CD8-positive, alpha-beta memory T cell (primary cell): ENCODE measurements around the gene ZNF366. TPM values are rescaled to one million over a fixed set of nuclear protein-coding genes. Genes with fewer than 3 reads are reported as not detected.

Experiments used
- CTCF ChIA-PET: fragments of 350-600 bp; sonication (Branson Sonifier 250); formaldehyde crosslinking; loops from one replicate; lab custom pipeline; 2021; ENCODE audit warnings: antibody characterized with exemption; lab: Charles Lee
- POLR2A ChIA-PET: fragments of 350-600 bp; sonication (Branson Sonifier 250); formaldehyde crosslinking; loops from one replicate; lab custom pipeline; 2021; ENCODE audit warnings: antibody characterized with exemption; lab: Charles Lee
- DNase-seq, 5 donors: peaks; one replicate each; pipeline versions ENCODE4 v3.0.0 to v3.0.0-alpha.2; 2020 to 2022; ENCODE audit warnings: mixed read lengths in 1 of 5
- H3K27ac ChIP-seq: one replicate; pipeline ENCODE4 v1.7.0; 2013; ENCODE audit warnings: low read depth, mild to moderate bottlenecking, low read length, moderate library complexity
- H3K27me3 ChIP-seq: 2 replicates; pipeline ENCODE4 v1.7.0; 2013; ENCODE audit warnings: low read length, mild to moderate bottlenecking; ENCODE audit not compliant: insufficient read depth, poor library complexity, severe bottlenecking
- H3K36me3 ChIP-seq: 2 replicates; pipeline ENCODE4 v1.7.0; 2013; ENCODE audit warnings: mild to moderate bottlenecking, low read length, moderate library complexity; ENCODE audit not compliant: insufficient read depth
- H3K4me1 ChIP-seq: 2 replicates; pipeline ENCODE4 v1.7.0; 2013; ENCODE audit warnings: mild to moderate bottlenecking, low read length, moderate library complexity; ENCODE audit not compliant: insufficient read depth
- H3K4me3 ChIP-seq: 2 replicates; pipeline ENCODE4 v1.7.0; 2013; ENCODE audit warnings: mild to moderate bottlenecking, low read length
- H3K9me3 ChIP-seq: 2 replicates; pipeline ENCODE4 v1.7.0; 2013; ENCODE audit warnings: mild to moderate bottlenecking, low read length
- H3K27ac Mint-ChIP-seq, 8 donors: one replicate each; pipeline ENCODE4 v1.8.0; 2020 to 2021; ENCODE audit warnings: mixed read lengths in 8 of 8, mild to moderate bottlenecking in 6 of 8, inconsistent platforms in 3 of 8, moderate library complexity in 3 of 8
- H3K27me3 Mint-ChIP-seq, 2 donors: one replicate each; pipeline ENCODE4 v1.8.0; 2020 to 2021; ENCODE audit warnings: mixed read lengths in 2 of 2, mild to moderate bottlenecking in 1 of 2, moderate library complexity in 1 of 2
- H3K36me3 Mint-ChIP-seq, 3 donors: one replicate each; pipeline ENCODE4 v1.8.0; 2020 to 2021; ENCODE audit warnings: mixed read lengths in 3 of 3, inconsistent platforms in 1 of 3, mild to moderate bottlenecking in 1 of 3
- H3K4me1 Mint-ChIP-seq, 3 donors: one replicate each; pipeline ENCODE4 v1.8.0; 2020 to 2021; ENCODE audit warnings: mixed read lengths in 3 of 3, inconsistent platforms in 1 of 3, mild to moderate bottlenecking in 1 of 3
- H3K4me3 Mint-ChIP-seq, 7 donors: one replicate each; pipeline ENCODE4 v1.8.0; 2020 to 2021; ENCODE audit warnings: mixed read lengths in 7 of 7, mild to moderate bottlenecking in 6 of 7, moderate library complexity in 4 of 7, inconsistent platforms in 2 of 7
- H3K9me3 Mint-ChIP-seq, 5 donors: one replicate each; pipeline ENCODE4 v1.8.0; 2020 to 2022; ENCODE audit warnings: mixed read lengths in 5 of 5, mild to moderate bottlenecking in 3 of 5, moderate library complexity in 2 of 5, inconsistent platforms in 1 of 5
- polyA plus RNA-seq: library from polyadenylated mRNA; unstranded; fragments of 300-500 nt; fragmentation: Illumina TruSeq; gene quantifications from one replicate; pipeline ENCODE4 v1.2.3, GENCODE V29; 2021
- total RNA-seq, 2 experiments: library from RNA; stranded (reverse); gene quantifications; one replicate each; pipeline ENCODE4 v1.2.3, GENCODE V29; 2021

Gene ZNF366
- total and polyA plus RNA-seq, 3 experiments from 2014 or later: not detected

DNA sequence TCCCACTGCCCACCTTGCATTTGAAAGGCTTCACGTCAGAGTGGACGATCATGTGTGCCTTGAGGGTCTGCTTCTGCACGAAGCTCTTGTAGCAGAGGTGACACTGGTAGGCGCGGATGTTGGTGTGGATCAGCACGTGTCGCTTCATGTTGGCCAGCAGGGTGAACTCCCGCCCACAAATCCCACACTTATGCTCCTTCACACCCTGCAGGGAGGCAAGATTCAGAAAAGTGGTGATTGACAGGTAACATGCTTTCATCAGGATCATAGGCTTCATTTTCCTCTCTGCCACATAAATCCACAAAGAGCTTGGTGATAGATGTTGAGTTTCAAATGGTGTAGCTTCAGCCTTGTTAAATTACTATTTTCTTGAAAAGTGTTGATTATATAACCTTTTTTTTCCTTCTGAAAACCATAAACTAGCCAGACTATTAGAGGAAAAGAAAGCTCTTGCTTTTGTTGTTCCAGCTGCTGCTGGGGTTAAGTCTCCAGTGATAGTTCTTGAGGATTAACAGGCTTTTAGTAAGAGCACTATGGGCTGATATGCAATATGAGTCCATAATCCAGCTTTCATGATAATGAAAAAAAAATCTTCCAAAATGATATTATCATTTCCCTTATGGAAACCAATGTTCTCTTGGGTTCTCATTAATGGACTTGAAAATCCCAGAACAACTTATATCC lies 50.7 kb downstream of the ZNF366 start:
- CTCF ChIA-PET: no interaction called here
- Histone ChIP-seq H3K9me3 (no peaks in the 10 kb centered on the region), H3K36me3 (no peaks in the 10 kb centered on the region), H3K4me1 (no peaks in the 10 kb centered on the region), H3K4me3 (no peak overlapping the region), H3K27ac (no peak overlapping the region), H3K27me3 (no peaks in the 10 kb centered on the region)
- POLR2A ChIA-PET: no interaction called here
- no peak for DNase-seq
- Mint-ChIP-seq H3K4me3 (no peak overlapping the region), H3K9me3 (no peaks in the 10 kb centered on the region), H3K27ac (no peak overlapping the region), H3K4me1 (no peaks in the 10 kb centered on the region), H3K36me3 (no peaks in the 10 kb centered on the region), H3K27me3 (peaks cover under 1 to 3% of the 10 kb centered on the region in 2 donors)

GRCh38 chr5:72455476-72455875 lies 51.7 kb downstream of the ZNF366 start:
- Mint-ChIP-seq H3K9me3 (no peaks in the 10 kb centered on the region), H3K4me1 (no peaks in the 10 kb centered on the region), H3K36me3 (no peaks in the 10 kb centered on the region), H3K27me3 (peaks cover 2 to 3% of the 10 kb centered on the region in 2 donors), H3K4me3 (no peak overlapping the region), H3K27ac (no peak overlapping the region)
- Histone ChIP-seq H3K9me3 (no peaks in the 10 kb centered on the region), H3K4me1 (no peaks in the 10 kb centered on the region), H3K27me3 (no peaks in the 10 kb centered on the region), H3K36me3 (no peaks in the 10 kb centered on the region), H3K4me3 (no peak overlapping the region), H3K27ac (no peak overlapping the region)
- ChIA-PET CTCF (no interaction called here), POLR2A (no interaction called here)
- no peak for DNase-seq

DNA sequence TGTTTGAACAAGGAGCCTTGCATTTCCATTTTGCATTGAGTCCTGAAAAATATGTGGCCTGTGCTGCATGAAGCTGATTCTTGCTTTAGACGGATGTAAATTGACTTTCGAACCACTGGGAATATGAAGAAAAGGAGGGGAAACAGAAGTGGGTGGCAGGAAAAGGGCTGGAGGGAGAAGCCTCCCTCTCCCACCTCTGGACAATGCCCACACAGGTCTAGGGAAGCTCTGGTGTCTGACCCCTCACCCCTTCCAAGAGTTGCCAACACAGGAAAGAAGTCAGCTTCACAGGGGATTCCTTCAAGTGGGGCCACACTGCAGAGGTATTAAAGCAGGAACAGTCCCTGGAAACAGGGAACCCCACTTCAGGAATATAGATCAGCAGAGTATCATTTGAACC lies 52.2 kb downstream of the ZNF366 start:
- Mint-ChIP-seq H3K27me3 (peaks cover 2 to 3% of the 10 kb centered on the region in 2 donors), H3K4me3 (no peak overlapping the region), H3K4me1 (no peaks in the 10 kb centered on the region), H3K36me3 (no peaks in the 10 kb centered on the region), H3K9me3 (no peaks in the 10 kb centered on the region), H3K27ac (no peak overlapping the region)
- CTCF ChIA-PET: no interaction called here
- no peak overlapping the region for H3K4me3 ChIP-seq
- H3K36me3 ChIP-seq: no peaks in the 10 kb centered on the region
- H3K27me3 ChIP-seq: no peaks in the 10 kb centered on the region
- no peaks in the 10 kb centered on the region for H3K4me1 ChIP-seq
- no peak overlapping the region for H3K27ac ChIP-seq
- POLR2A ChIA-PET: no interaction called here
- no peaks in the 10 kb centered on the region for H3K9me3 ChIP-seq
- no peak for DNase-seq

GRCh38 chr5:72453246-72453775 lies 53.9 kb downstream of the ZNF366 start:
- DNase-seq: no peak
- no peaks in the 10 kb centered on the region for H3K4me1 Mint-ChIP-seq
- peaks cover 2 to 3% of the 10 kb centered on the region in 2 donors for H3K27me3 Mint-ChIP-seq
- no peak overlapping the region for H3K4me3 Mint-ChIP-seq
- H3K27ac ChIP-seq: no peak overlapping the region
- no peaks in the 10 kb centered on the region for H3K4me1 ChIP-seq
- H3K9me3 Mint-ChIP-seq: peaks cover 0 to 1% (median 0%) of the 10 kb centered on the region in 5 donors
- H3K9me3 ChIP-seq: no peaks in the 10 kb centered on the region
- H3K36me3 ChIP-seq: no peaks in the 10 kb centered on the region
- CTCF ChIA-PET: no interaction called here
- no peaks in the 10 kb centered on the region for H3K36me3 Mint-ChIP-seq
- POLR2A ChIA-PET: no interaction called here
- H3K4me3 ChIP-seq: no peak overlapping the region
- H3K27ac Mint-ChIP-seq: no peak overlapping the region
- H3K27me3 ChIP-seq: no peaks in the 10 kb centered on the region

DNA sequence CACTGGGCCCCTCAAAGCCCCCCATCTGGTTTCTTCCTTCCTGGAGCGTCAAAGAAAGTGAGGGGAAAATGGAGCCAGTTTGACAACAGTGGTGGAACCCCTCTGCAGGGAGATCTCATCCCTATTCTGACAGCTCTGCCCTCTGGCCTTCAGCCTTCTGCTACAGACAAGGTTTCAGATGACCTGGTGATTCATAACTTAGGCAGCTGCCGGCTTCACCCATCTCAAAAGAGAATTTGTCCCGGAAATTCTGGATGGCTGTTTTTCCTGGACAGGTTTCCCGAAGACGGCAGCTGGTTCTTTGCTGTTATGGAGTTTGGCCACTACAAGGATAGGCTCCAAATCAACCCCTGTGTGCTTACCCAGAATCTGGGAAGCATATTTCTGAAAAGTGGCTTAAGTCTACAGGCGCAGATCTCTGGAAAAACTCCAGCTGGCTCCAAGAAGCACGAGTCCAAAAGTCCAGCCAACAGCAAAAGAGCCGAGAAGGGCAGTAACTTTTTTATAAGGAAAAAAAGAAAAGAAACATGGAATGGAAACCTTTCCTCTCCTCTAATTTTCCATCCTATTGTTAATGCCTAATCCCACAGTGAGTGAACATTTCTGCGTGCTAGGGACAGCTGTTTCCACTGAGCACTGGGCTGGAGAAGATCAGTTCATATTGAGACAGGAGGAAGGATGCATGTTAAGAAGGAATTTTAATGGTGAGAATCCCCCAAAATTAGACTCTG lies 54.5 kb downstream of the ZNF366 start:
- Mint-ChIP-seq H3K27me3 (peaks cover 2 to 3% of the 10 kb centered on the region in 2 donors), H3K4me3 (no peak overlapping the region), H3K4me1 (no peaks in the 10 kb centered on the region), H3K36me3 (no peaks in the 10 kb centered on the region), H3K9me3 (peaks cover 0 to 1% (median 0%) of the 10 kb centered on the region in 5 donors), H3K27ac (no peak overlapping the region)
- no peaks in the 10 kb centered on the region for H3K4me1 ChIP-seq
- no peaks in the 10 kb centered on the region for H3K9me3 ChIP-seq
- ChIA-PET POLR2A (no interaction called here), CTCF (no interaction called here)
- no peaks in the 10 kb centered on the region for H3K36me3 ChIP-seq
- DNase-seq: no peak
- no peak overlapping the region for H3K27ac ChIP-seq
- no peak overlapping the region for H3K4me3 ChIP-seq
- no peaks in the 10 kb centered on the region for H3K27me3 ChIP-seq

DNA sequence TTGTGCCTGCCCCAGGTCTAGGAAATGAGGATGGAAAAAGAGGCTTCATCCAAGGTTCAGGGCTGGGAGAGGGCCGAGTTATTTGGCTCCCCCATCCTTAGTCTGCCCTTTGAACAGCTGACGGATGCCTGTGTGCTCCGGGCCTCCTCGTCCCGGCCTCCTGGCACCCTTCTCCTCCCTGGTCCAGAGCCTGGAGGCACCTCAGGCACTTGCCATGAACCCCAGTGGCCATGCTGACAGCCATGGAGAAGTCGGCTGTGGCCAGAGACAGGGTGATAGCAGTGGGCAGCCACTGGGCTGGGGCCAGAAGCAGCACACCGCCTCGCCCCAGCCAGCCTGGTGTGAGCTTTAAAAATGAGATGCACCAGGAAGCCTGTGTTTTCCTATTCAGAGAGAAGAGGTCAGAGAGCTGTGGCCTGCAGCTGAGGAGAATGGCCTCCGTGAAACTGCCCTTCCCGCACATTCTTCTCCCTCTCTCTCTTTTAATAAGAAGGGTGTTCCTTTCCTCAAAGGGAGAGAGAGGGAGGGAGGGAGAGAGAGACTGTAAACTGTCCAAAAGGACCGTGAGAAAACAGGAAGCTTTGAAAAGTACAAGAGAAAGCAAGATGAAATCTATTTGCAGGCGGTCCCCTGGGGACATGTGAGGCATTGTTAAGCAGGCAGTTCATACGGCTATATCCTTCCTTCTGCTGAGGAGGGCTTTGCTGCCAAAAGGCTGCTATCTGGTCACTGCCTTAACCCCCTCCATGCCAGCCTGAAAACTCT lies 55.3 kb downstream of the ZNF366 start:
- Mint-ChIP-seq H3K27me3 (peaks cover 2 to 3% of the 10 kb centered on the region in 2 donors), H3K4me3 (no peak overlapping the region), H3K9me3 (peaks cover 0 to 1% (median 0%) of the 10 kb centered on the region in 5 donors), H3K27ac (no peak overlapping the region), H3K36me3 (no peaks in the 10 kb centered on the region), H3K4me1 (no peaks in the 10 kb centered on the region)
- Histone ChIP-seq H3K27me3 (no peaks in the 10 kb centered on the region), H3K27ac (no peak overlapping the region), H3K36me3 (no peaks in the 10 kb centered on the region), H3K4me3 (no peak overlapping the region), H3K4me1 (no peaks in the 10 kb centered on the region), H3K9me3 (no peaks in the 10 kb centered on the region)
- ChIA-PET POLR2A (no interaction called here), CTCF (no interaction called here)
- no peak for DNase-seq

- no peak overlapping the region for H3K27ac ChIP-seq
- ChIA-PET CTCF (no interaction called here), POLR2A (no interaction called here)
- Mint-ChIP-seq H3K4me3 (no peak overlapping the region), H3K27ac (no peak overlapping the region), H3K36me3 (no peaks in the 10 kb centered on the region), H3K9me3 (peaks cover 0 to 1% (median 0%) of the 10 kb centered on the region in 5 donors), H3K27me3 (peaks cover 2 to 4% of the 10 kb centered on the region in 2 donors), H3K4me1 (no peaks in the 10 kb centered on the region)
- no peaks in the 10 kb centered on the region for H3K27me3 ChIP-seq
- H3K9me3 ChIP-seq: no peaks in the 10 kb centered on the region
- DNase-seq: no peak
- no peaks in the 10 kb centered on the region for H3K4me1 ChIP-seq
- H3K36me3 ChIP-seq: no peaks in the 10 kb centered on the region
- no peak overlapping the region for H3K4me3 ChIP-seq
Observed at GRCh38 chr5:72448368-72448767, 58.8 kb downstream of the ZNF366 start.

DNA sequence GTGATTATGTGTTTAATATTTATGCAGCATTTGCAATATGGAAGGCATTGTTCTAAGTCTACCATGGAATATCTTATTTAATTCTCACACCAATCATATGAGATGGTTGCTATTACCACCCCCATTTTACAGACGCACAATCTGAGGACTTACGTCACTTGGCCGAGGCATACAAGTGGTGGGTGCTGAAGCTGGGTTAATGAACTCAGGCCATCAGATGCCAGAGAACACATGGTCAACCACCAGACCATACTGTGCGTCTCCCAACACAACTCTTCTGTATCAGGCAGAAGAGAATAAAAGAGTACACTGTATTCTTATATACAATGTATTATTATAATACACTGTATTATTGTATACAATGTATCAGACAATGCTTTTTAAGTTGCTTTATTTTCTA lies 59.5 kb downstream of the ZNF366 start:
- Histone ChIP-seq H3K4me1 (no peaks in the 10 kb centered on the region), H3K4me3 (no peak overlapping the region), H3K27me3 (no peaks in the 10 kb centered on the region), H3K36me3 (no peaks in the 10 kb centered on the region), H3K27ac (no peak overlapping the region), H3K9me3 (no peaks in the 10 kb centered on the region)
- DNase-seq: no peak
- POLR2A ChIA-PET: no interaction called here
- Mint-ChIP-seq H3K9me3 (peaks cover 0 to 1% (median 0%) of the 10 kb centered on the region in 5 donors), H3K27me3 (peaks cover under 1 to 6% of the 10 kb centered on the region in 2 donors), H3K4me1 (no peaks in the 10 kb centered on the region), H3K4me3 (no peak overlapping the region), H3K27ac (no peak overlapping the region), H3K36me3 (no peaks in the 10 kb centered on the region)
- CTCF ChIA-PET: no interaction called here
